NCI-H2029 (cell line): ENCODE data around the gene OR2J3.
"Not testable (repeated sequence)": the region's sequence is repeated elsewhere in the genome, so short reads cannot be mapped to it uniquely, and the experiment has no call there.

Experiments
- DNase-seq: peaks from one replicate; lab custom pipeline; 2025; lab: John Stamatoyannopoulos, UW

OR2J3 gene

DNA sequence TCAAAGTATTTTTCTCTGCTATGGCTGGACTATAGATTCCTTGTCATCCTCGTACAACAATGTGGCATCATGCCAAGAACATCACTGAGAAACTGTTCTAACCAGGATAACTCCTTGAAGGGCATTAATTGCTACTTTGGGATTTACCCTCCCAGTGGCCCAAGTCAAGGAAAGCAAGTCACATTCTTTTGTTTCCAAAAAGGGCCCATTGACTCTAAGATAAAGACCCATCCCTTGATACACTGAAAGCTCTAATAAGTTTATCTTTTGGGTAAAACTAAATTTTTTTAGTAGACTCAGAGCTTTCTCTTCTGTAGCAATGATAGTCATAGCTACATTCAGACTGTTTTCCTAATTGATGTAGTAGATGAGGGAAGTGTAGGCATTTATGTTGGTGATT lies at the start of gene OR2J3:
Gene OR2J3 (plus strand): TSS at position 301 of the 400 bp plus-strand sequence. CDS start 3,833 bp downstream, outside the sequence.
- no peak for DNase-seq

GRCh38 chr6:29071831-29072723 lies 35.8 kb upstream of the OR2J3 start:
- no peak for DNase-seq

GRCh38 chr6:29079203-29079602 lies 28.7 kb upstream of the OR2J3 start:
- no peak for DNase-seq

DNA sequence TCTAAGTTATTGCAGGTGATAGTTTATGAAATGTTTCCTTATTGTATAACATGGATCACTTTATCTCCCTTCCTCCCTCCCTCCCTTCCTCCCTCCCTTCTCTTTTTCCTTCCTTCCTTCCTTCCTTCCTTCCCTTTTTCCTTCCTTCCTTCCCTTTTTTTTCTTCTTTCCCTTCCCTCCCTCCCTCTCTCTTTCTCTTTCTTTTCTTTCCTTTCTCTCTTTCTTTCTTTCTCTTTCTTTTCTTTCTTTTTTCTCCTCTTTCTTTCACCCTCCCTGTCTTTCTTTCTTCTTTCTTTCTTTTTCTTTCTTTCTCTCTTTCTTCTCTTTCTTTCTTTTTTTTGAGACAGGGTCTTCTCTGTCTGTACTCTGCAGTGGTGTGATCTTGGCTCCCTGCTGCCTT lies 26.5 kb upstream of the OR2J3 start:
- DNase-seq, result no peak

DNA sequence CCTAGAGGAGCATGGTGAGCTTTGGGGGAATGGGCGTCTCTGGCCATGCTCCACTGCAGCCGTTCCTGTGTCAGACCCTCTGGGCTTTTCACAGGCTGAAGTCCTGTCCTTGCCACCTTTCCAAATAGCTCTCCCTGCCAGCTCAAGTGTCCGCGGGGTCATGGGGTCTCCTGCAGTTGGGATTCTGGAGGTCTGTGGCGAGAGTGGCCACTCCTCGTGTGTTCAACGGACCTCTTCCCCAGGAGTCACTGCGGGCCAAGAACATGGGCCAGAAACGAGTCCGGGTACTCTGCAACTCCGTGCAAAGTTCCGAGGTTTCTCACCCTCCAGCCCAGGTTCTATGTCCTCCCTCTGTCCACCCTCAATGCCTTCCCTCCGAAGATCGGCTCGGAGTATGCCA lies 25.4 kb upstream of the OR2J3 start:
- no peak for DNase-seq

- DNase-seq, result no peak
Observed at GRCh38 chr6:29087213-29087612, 20.6 kb upstream of the OR2J3 start, which contains the start of gene OR2B3. OR2B3 (minus strand) TSS chr6:29087313; CDS start chr6:29087248, 65 bp downstream.

DNA sequence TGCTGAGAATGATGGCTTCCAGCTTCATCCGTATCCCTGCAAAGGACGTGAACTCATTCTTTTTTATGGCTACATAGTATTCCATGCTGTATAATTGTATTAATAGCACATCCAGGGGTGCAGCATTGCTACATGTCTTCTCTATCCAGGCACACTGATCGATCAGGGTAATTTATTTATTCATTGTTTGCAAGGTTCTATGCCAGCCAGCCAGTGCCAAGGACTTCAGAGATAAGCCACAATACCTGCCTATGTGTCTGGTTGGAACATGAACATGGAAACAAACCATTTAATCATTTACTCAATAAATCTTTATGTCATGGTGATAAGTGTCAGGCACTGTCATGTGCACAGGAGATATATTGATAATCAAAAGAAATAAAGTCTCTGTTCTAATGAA lies 14.9 kb upstream of the OR2J3 start:
- DNase-seq, result no peak

GRCh38 chr6:29097803-29098202 lies 10.1 kb upstream of the OR2J3 start:
- no peak for DNase-seq

DNA sequence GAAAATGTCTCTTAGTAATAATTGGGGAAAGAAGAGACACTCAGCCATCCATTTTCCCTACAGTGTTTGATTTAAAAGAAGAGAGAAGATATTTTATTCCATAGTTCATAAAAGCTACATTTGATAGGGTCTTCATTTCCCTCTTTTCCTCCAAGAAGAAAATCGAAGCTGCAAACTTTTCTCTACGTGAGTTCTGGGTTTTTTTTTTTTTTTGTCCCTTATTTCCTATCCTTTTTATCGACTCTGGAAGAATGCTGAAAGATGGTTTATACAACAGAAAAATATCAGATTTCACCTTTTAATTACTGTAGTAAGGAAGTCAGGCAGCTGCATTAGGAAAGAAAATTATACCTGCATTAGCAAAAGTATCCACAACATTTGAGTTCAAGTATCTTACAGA lies 8.7 kb upstream of the OR2J3 start, which contains the start of gene OR2J1:
Gene OR2J1 (plus strand): TSS at position 301 of the 400 bp plus-strand sequence. CDS start 1,453 bp downstream, outside the sequence.
- DNase-seq, result no peak

- no peak for DNase-seq
Observed at GRCh38 chr6:29112135-29112534, 4.3 kb downstream of the OR2J3 start.

DNA sequence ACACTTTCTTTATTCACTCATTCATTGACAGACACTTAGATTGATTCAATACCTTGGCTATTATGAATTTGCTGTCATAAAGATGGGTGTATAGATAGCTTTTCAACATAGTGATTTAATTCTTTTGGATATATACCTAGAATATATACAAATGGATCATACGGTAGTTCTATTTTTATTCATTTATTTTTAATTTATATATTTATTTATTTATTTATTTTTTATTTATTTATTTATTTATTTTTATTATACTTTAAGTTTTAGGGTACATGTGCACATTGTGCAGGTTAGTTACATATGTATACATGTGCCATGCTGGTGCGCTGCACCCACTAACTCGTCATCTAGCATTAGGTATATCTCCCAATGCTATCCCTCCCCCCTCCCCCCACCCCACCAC lies 7.1 kb downstream of the OR2J3 start:
- DNase-seq, result not testable (repeated sequence)

DNA sequence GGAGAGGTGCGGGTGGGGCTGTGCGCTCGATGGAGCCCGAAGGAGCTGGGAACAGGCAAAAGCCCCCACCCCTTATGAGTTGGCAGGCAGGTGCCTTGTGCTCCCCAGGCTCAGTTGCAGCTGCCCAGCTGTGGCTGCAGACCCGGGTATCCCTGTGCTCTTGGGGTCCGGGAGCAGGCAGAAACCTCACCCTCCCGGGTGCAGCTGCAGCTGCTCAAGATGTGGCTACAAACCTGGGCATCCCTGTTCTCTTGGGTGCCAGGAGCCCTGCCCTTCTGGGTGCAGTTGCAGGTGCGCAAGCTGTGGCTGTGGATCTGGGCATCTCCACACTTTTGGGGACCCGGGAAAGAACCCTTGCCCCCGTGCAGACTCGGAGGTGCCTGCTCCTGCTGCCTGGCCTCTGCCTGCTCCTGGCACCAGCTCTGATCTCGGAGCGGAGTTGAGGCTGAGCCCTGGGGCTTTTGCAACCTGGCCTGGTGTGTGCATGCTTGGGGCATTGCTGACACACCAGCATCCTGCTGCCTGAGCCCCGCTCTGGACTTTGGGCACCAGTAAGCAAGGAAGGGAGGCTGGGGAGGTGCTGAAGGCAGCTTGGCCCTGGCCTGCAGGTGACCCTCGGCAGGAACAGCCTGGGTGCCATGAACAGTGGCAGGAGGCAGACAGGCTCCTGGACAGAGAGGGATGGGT lies 21.6 kb downstream of the OR2J3 start:
- DNase-seq, result no peak

- DNase-seq, result no peak
Observed at GRCh38 chr6:29130644-29131043, 22.8 kb downstream of the OR2J3 start.

DNA sequence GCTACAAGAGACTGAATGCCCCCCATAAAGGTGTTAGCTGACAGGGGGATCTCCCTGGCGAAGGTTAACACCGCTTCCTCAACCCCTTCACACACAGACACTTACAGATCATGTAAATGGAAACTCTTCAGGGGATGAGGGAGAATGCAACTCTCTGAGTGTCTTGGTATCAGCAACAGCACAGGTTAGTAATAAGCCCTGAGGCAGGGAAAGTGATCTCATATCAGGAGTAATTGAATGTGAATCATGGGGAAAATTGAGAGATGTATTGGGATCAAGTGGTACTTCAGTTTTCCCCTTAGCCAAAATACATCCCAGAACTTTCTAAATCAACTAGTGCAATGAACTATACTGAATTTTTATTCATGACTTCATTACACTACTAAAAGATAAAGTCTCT lies 23.8 kb downstream of the OR2J3 start:
- DNase-seq, result no peak

DNA sequence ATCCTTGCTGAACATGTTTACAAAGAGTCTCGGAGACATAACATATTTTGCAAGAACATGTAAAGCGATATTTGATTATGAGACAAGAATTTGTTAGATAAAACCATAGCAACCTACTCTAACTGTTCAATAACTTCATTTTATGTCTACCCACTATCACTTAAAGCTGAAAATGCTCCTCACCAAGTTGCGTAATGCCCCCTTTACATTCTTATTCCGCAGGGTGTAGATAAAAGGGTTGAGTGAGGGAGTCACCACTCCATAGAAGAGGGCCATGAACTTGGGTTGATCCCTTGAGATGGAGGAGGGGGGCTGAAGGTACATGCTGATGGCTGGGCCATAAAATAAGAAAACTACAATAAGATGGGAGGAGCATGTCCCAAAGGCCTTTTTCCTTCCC lies 29.9 kb downstream of the OR2J3 start:
- no peak for DNase-seq

DNA sequence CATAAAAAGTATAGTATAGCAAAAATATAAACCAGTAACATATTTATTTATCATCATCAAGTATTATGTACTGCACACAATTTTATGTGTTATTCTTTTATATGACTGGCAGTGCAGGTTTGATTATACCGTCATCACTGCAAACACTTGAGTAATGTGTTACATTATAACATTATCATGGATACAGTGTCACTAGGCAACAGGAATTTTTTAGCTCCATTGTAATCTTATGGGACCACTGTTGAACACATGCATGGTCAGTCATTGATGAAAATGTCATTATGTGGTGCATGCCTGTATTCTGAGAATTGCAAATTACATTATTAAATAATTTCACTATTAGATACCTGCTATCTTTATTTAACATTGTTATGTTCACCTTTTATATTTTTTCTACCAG lies 33.7 kb downstream of the OR2J3 start:
- no peak for DNase-seq

- no peak for DNase-seq
Observed at GRCh38 chr6:29142309-29142708, 34.5 kb downstream of the OR2J3 start.

- no peak for DNase-seq
Observed at GRCh38 chr6:29146179-29146578, 38.3 kb downstream of the OR2J3 start.

GRCh38 chr6:29147074-29147473 lies 39.2 kb downstream of the OR2J3 start:
- DNase-seq, result no peak

DNA sequence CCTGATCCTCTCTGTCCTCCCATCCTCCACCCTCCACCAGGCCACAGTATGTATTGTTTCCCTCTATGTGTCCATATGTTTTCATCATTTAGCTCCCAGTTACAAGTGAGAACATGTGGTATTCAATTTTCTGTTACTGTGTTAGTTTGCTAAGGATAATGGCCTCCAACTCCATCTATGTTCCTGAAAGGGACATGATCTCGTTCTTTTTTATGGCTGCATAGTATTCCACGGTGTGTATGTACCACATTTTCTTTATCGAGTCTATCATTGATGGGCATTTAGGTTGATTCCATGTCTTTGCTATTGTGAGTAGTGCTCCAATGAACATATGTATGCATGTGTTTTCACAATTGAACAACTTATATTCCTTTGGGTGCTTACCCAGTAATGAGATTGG lies 41.6 kb downstream of the OR2J3 start:
- not testable (repeated sequence) for DNase-seq

DNA sequence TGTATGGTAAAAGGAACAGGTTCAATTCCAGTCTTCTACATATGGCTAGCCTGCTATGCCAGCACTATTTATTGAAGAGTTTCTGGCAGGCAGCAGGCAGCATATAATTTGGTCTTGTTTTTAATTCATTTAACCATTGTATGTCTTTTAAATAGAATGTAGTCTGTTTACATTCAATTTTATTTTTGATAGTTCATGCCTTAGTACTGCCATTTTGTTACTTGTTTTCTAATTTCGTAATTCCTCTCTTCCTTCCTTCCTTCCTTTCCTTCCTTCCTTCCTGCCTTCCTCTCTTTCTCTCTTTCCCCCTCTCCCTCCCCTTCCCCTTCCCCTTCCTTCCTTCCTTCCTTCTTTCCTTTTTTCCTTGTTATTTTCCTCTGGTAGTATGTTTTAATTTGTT lies 45.2 kb downstream of the OR2J3 start:
- no peak for DNase-seq

GRCh38 chr6:29155182-29155581 lies 47.3 kb downstream of the OR2J3 start:
- not testable (repeated sequence) for DNase-seq

GRCh38 chr6:29159922-29160321 lies 52.1 kb downstream of the OR2J3 start:
- not testable (repeated sequence) for DNase-seq
